MM.1S (cell line): ENCODE results near the gene MYO9A.

Experiments
- EZH2 ChIP-seq: fragments of 300-600 bp; sonication (generic); optimal IDR thresholded peaks from 2 replicates; pipeline ENCODE3; 2017; ENCODE audit warnings: low read depth, mild to moderate bottlenecking, antibody characterized with exemption, low read length, mixed read lengths
- EZH2phosphoT487 ChIP-seq: fragments of 300-600 bp; sonication (generic); IDR thresholded peaks from 2 replicates; pipeline ENCODE4 v1.6.1; 2018; ENCODE audit warnings: antibody characterized with exemption, low read length
- TF ChIP-seq, protein P1 (sequence below): fragments of 300-600 bp; sonication (generic); IDR thresholded peaks from 2 replicates; pipeline ENCODE4 v1.5.1; 2016; ENCODE audit warnings: antibody characterized with exemption, low read length, mixed read lengths

DNA sequence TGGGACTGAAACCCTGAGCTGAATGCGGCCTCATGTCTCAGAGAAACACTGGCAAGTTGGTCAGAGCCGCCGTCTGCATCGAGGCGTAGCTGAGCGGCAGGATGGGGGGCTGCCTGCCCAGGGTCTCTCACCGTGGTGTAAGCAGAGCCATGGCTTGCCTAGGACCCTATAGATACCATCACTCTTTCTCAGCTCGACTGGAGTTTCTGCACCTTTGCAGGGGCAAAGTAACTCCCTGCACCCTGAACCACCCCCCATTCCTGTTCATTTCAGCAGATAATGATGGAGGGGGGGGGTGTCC, 336.0 kb downstream of the MYO9A start:
- TF ChIP-seq, protein P1, sequence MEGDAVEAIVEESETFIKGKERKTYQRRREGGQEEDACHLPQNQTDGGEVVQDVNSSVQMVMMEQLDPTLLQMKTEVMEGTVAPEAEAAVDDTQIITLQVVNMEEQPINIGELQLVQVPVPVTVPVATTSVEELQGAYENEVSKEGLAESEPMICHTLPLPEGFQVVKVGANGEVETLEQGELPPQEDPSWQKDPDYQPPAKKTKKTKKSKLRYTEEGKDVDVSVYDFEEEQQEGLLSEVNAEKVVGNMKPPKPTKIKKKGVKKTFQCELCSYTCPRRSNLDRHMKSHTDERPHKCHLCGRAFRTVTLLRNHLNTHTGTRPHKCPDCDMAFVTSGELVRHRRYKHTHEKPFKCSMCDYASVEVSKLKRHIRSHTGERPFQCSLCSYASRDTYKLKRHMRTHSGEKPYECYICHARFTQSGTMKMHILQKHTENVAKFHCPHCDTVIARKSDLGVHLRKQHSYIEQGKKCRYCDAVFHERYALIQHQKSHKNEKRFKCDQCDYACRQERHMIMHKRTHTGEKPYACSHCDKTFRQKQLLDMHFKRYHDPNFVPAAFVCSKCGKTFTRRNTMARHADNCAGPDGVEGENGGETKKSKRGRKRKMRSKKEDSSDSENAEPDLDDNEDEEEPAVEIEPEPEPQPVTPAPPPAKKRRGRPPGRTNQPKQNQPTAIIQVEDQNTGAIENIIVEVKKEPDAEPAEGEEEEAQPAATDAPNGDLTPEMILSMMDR = no peak
- TF ChIP-seq EZH2phosphoT487 (no peak), EZH2 (no peak)
